OCI-LY1 (cell line): ENCODE data around the gene MORN5.

Source experiments
- H2AFZ ChIP-seq: fragments of 200-600 bp; sonication (generic), shearing (Covaris generic); 2 replicates; pipeline ENCODE4 v1.6.0; 2014; ENCODE audit warnings: antibody characterized with exemption, mild to moderate bottlenecking, low read length
- H3F3A ChIP-seq: fragments of 200-600 bp; sonication (generic), shearing (Covaris generic); 2 replicates; pipeline ENCODE4 v1.6.0; 2014; ENCODE audit warnings: mild to moderate bottlenecking, antibody characterized with exemption, low read length, moderate library complexity; ENCODE audit not compliant: insufficient read depth
- H3K27ac ChIP-seq: fragments of 200-600 bp; sonication (generic); 2 replicates; pipeline ENCODE4 v1.5.1; 2014; ENCODE audit warnings: low read length, mixed run types, mild to moderate bottlenecking, low read depth; ENCODE audit not compliant: poor library complexity, severe bottlenecking
- H3K27me3 ChIP-seq: fragments of 200-600 bp; sonication (generic); 2 replicates; pipeline ENCODE4 v1.6.0; 2014; ENCODE audit warnings: antibody characterized with exemption, mild to moderate bottlenecking, low read length, moderate library complexity; ENCODE audit not compliant: insufficient read depth
- H3K36me3 ChIP-seq: fragments of 200-600 bp; sonication (generic); 2 replicates; pipeline ENCODE4 v1.6.1; 2014; ENCODE audit warnings: mild to moderate bottlenecking, antibody characterized with exemption, low read length, moderate library complexity, mixed read lengths; ENCODE audit not compliant: insufficient read depth
- H3K4me1 ChIP-seq: fragments of 200-600 bp; sonication (generic); 2 replicates; pipeline ENCODE4 v1.5.1; 2014; ENCODE audit warnings: mild to moderate bottlenecking, low read length, moderate library complexity; ENCODE audit not compliant: insufficient read depth, severe bottlenecking
- H3K4me2 ChIP-seq: fragments of 200-600 bp; sonication (generic), shearing (Covaris generic); 2 replicates; pipeline ENCODE4 v1.6.1; 2014; ENCODE audit warnings: low read length
- H3K4me3 ChIP-seq: fragments of 200-600 bp; sonication (generic); 2 replicates; pipeline ENCODE4 v1.5.1; 2014; ENCODE audit warnings: low read length, low read depth, mild to moderate bottlenecking, mixed read lengths; ENCODE audit not compliant: poor library complexity, severe bottlenecking
- H3K79me2 ChIP-seq: fragments of 200-600 bp; shearing (Covaris generic); 2 replicates; pipeline ENCODE4 v1.6.1; 2016; ENCODE audit warnings: mixed run types, low read length, mixed read lengths; ENCODE audit not compliant: insufficient read depth
- H3K9ac ChIP-seq: fragments of 200-600 bp; sonication (generic), shearing (Covaris generic); 2 replicates; pipeline ENCODE4 v1.6.1; 2014; ENCODE audit warnings: mild to moderate bottlenecking, low read length, mixed read lengths
- H3K9me2 ChIP-seq: fragments of 200-600 bp; sonication (generic), shearing (Covaris generic); 2 replicates; pipeline ENCODE4 v1.6.1; 2014; ENCODE audit warnings: low read depth, mild to moderate bottlenecking, low read length, mixed read lengths
- H3K9me3 ChIP-seq: fragments of 200-600 bp; shearing (Covaris generic); 2 replicates; pipeline ENCODE4 v1.6.1; 2014; ENCODE audit warnings: low read length, mixed read lengths
- H4K20me1 ChIP-seq: fragments of 200-600 bp; sonication (generic), shearing (Covaris generic); 2 replicates; pipeline ENCODE4 v1.6.0; 2016; ENCODE audit warnings: mild to moderate bottlenecking, low read length; ENCODE audit not compliant: insufficient read depth
- EZH2 ChIP-seq: fragments of 200-600 bp; sonication (generic), shearing (Covaris generic); IDR thresholded peaks from 2 replicates; pipeline ENCODE4 v1.8.0; 2017; ENCODE audit warnings: borderline replicate concordance, mixed run types, mild to moderate bottlenecking, antibody characterized with exemption, low read length, moderate library complexity, mixed read lengths
- TF ChIP-seq, protein P1 (sequence below): fragments of 200-600 bp; sonication (generic), shearing (Covaris generic); IDR thresholded peaks from 2 replicates; pipeline ENCODE4 v1.5.1; 2017; ENCODE audit warnings: mild to moderate bottlenecking, antibody characterized with exemption, low read length, moderate library complexity, mixed read lengths

Gene MORN5

DNA sequence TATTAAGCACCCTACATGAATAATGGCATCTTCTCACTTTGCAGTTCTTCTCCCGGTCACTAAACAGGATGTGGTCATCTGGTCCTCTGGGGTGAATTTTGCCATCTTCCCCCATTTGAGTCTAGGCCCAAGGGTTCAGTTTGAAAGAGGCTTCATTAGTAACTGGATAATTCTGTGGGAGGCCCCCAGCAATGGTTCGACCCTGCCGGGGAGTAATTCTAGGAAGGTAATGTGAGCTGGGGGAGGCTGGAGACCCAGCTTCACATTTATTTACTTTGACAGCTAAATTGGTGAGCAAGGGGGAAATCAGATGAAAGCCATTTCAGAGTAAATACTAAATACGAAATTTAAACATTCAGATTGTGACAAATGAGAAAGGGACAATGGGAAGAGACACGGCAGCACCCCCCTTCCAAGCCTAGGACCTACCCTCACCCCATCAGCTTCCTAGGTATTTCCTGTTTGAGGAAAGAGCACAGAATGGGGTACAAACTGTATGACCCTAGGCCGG is 73.1 kb downstream of the MORN5 start:
- H3K27me3 ChIP-seq = no peaks in the 10 kb centered on the region
- no peak overlapping the region for H3K4me3 ChIP-seq

DNA sequence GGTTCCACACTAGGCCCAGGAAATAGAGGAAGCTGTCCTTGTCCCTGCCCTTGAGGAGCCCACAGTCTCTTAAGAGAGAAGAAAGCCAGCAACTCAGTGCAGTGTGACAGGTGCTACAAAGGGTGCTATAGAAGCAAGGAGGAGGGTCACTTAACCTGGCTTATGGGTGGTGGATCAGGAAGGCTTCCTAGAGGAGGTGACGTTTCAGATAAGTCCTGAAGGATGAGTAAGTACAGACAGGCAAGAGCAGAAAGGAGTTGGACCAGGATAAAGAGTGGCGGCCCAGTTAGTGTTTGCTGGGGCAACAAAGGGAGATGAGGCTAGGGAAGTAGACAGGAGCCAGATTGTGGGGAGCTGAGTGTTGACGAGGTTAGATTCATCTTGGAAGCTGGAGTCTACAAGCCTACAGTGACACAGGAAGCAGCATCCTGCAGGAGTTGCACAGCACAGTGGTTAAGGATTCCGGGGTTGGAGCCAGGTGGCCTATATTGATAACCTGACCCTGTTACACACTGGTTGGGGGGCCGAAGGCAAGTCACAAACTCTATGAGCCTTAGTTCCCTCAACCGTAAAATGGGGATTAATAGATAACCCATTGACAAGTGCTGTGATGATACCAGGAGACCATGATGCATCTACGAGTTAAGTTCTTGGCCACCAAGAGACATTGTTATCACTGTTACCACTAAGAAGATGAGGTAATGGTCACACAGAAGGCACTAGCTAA is 74.5 kb downstream of the MORN5 start:
- Histone ChIP-seq H3K9me2 (no peaks in the 10 kb centered on the region), H3F3A (no peaks in the 10 kb centered on the region), H2AFZ (no peak overlapping the region), H3K4me1 (no peaks in the 10 kb centered on the region), H3K27me3 (no peaks in the 10 kb centered on the region), H3K79me2 (no peaks in the 10 kb centered on the region), H4K20me1 (no peaks in the 10 kb centered on the region), H3K36me3 (0 out of 2 replicates have a peak, but pooled peaks cover 8% of the 10 kb centered on the region), H3K4me2 (no peak overlapping the region), H3K9me3 (no peaks in the 10 kb centered on the region), H3K27ac (no peak overlapping the region), H3K4me3 (no peak overlapping the region), H3K9ac (no peak overlapping the region)
- TF ChIP-seq EZH2 = no peak
- TF ChIP-seq, protein P1, sequence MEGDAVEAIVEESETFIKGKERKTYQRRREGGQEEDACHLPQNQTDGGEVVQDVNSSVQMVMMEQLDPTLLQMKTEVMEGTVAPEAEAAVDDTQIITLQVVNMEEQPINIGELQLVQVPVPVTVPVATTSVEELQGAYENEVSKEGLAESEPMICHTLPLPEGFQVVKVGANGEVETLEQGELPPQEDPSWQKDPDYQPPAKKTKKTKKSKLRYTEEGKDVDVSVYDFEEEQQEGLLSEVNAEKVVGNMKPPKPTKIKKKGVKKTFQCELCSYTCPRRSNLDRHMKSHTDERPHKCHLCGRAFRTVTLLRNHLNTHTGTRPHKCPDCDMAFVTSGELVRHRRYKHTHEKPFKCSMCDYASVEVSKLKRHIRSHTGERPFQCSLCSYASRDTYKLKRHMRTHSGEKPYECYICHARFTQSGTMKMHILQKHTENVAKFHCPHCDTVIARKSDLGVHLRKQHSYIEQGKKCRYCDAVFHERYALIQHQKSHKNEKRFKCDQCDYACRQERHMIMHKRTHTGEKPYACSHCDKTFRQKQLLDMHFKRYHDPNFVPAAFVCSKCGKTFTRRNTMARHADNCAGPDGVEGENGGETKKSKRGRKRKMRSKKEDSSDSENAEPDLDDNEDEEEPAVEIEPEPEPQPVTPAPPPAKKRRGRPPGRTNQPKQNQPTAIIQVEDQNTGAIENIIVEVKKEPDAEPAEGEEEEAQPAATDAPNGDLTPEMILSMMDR = no peak

More for the DNA sequence above, 73.1 kb downstream of the MORN5 start:
- no peak overlapping the region for H2AFZ ChIP-seq
- no peaks in the 10 kb centered on the region for H3F3A ChIP-seq
- H4K20me1 ChIP-seq = no peaks in the 10 kb centered on the region
- H3K36me3 ChIP-seq = no peaks in the 10 kb centered on the region
- no peak overlapping the region for H3K27ac ChIP-seq
- TF ChIP-seq, protein P1 = no peak
- no peak for TF ChIP-seq EZH2
- H3K9me3 ChIP-seq = no peaks in the 10 kb centered on the region
- H3K9ac ChIP-seq = no peak overlapping the region
- H3K4me2 ChIP-seq = no peak overlapping the region
- H3K4me1 ChIP-seq = no peaks in the 10 kb centered on the region
- H3K9me2 ChIP-seq = no peaks in the 10 kb centered on the region
- H3K79me2 ChIP-seq = no peaks in the 10 kb centered on the region

DNA sequence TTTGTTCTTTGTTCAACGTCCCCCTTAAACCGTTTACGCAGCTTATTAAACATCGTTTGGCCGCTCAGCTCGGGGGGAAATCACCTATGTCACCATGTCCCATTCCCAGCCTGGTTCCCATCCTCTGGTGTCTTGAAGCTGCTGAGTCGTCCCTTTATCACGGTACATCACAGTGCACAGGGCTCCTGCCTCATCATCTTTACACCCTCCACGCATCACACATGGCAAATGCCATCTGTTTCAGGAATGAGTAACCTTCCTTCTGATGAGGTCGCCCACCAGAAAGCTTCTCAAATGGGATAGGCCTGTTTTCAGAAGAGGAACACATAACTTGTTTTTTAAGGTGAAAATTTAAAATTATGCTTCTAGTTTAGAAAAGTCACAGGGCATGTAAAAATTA is 77.0 kb downstream of the MORN5 start:
- Histone ChIP-seq H3K27me3 (no peaks in the 10 kb centered on the region), H3F3A (no peaks in the 10 kb centered on the region), H4K20me1 (no peaks in the 10 kb centered on the region), H3K9me3 (no peaks in the 10 kb centered on the region), H2AFZ (no peak overlapping the region), H3K79me2 (no peaks in the 10 kb centered on the region), H3K4me1 (no peaks in the 10 kb centered on the region), H3K36me3 (peaks cover 31% of the 10 kb centered on the region), H3K27ac (no peak overlapping the region), H3K4me3 (no peak overlapping the region), H3K4me2 (no peak overlapping the region), H3K9me2 (no peaks in the 10 kb centered on the region), H3K9ac (no peak overlapping the region)
- TF ChIP-seq EZH2 = no peak
- TF ChIP-seq, protein P1 = no peak
